GM12865 (cell line): ENCODE results near the gene IPO8.

Experiments
- DNase-seq: peaks from one replicate; pipeline ENCODE4 v3.0.0; 2010; ENCODE audit warnings: low read depth
- H3K4me3 ChIP-seq: 2 replicates; pipeline ENCODE4 v1.5.1; 2011; ENCODE audit warnings: mild to moderate bottlenecking, low read depth, low read length, control low read depth
- TF ChIP-seq, protein P1 (sequence below): IDR thresholded peaks from 2 replicates; pipeline ENCODE4 v1.5.1; 2011; ENCODE audit warnings: low read length, control low read depth, low read depth, inconsistent platforms; ENCODE audit not compliant: insufficient read depth; ENCODE audit errors: missing control alignments

The IPO8 gene

GRCh38 chr12:30652034-30652696, 43.5 kb downstream of the IPO8 start:
- DNase-seq: no peak
- TF ChIP-seq, protein P1, sequence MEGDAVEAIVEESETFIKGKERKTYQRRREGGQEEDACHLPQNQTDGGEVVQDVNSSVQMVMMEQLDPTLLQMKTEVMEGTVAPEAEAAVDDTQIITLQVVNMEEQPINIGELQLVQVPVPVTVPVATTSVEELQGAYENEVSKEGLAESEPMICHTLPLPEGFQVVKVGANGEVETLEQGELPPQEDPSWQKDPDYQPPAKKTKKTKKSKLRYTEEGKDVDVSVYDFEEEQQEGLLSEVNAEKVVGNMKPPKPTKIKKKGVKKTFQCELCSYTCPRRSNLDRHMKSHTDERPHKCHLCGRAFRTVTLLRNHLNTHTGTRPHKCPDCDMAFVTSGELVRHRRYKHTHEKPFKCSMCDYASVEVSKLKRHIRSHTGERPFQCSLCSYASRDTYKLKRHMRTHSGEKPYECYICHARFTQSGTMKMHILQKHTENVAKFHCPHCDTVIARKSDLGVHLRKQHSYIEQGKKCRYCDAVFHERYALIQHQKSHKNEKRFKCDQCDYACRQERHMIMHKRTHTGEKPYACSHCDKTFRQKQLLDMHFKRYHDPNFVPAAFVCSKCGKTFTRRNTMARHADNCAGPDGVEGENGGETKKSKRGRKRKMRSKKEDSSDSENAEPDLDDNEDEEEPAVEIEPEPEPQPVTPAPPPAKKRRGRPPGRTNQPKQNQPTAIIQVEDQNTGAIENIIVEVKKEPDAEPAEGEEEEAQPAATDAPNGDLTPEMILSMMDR: no peak
- no peak overlapping the region for H3K4me3 ChIP-seq

- DNase-seq: no peak
- TF ChIP-seq, protein P1: no peak
- H3K4me3 ChIP-seq: no peak overlapping the region
These were observed 48.8 kb downstream of the IPO8 start for GRCh38 chr12:30646821-30647220.

DNA sequence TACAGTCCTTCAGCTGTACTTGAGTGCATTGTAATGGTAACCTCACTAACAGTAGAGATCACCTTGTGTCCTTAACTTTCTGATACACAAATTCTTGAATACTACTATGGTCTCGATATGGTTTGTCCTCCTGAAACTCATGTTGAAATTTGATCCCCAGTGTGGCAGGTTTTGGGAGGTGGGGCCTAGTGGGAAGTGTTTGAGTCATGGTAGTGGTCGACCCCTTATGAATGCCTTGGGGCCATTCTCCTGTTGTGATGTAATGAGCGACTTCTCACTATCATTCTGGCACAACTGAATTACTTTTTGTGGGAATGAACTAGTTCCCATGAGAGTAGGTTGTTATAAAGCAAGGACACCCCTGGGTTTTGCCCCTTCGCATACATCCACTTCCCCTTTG, 52.3 kb downstream of the IPO8 start:
- H3K4me3 ChIP-seq: no peak overlapping the region
- TF ChIP-seq, protein P1: no peak
- DNase-seq: no peak

- DNase-seq: no peak
- no peak overlapping the region for H3K4me3 ChIP-seq
- TF ChIP-seq, protein P1: no peak
These were observed 55.3 kb downstream of the IPO8 start for GRCh38 chr12:30640392-30640791.

GRCh38 chr12:30635385-30635784, 60.3 kb downstream of the IPO8 start:
- DNase-seq: no peak
- no peak overlapping the region for H3K4me3 ChIP-seq
- TF ChIP-seq, protein P1: no peak

GRCh38 chr12:30631740-30632139, 63.9 kb downstream of the IPO8 start:
- TF ChIP-seq, protein P1: no peak
- no peak for DNase-seq

DNA sequence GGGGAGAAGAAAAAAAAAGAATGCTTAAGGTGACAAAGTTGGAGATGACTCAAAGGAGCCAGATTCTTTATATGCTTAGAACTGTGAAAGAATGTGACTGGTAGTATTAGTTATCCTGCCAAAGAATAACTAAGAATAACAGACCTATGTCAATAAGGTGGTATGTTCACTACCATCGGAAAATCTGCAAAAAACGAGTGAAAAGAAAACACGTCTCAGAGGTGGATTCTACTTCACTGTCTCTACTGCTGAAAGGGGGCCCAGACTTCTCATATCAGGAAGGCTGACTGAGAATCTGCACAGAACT, 64.7 kb downstream of the IPO8 start:
- no peak for DNase-seq
- TF ChIP-seq, protein P1: no peak
- no peak overlapping the region for H3K4me3 ChIP-seq

More at GRCh38 chr12:30631740-30632139, 63.9 kb downstream of the IPO8 start:
- H3K4me3 ChIP-seq: no peak overlapping the region
